Caki2 (cell line): Measurements from ENCODE around the gene RBFOX1. TPM values are rescaled to one million over a fixed set of nuclear protein-coding genes. Genes with fewer than 3 reads are reported as not detected.

Source experiments
- DNase-seq: peaks from one replicate; pipeline ENCODE4 v3.0.0-alpha.2; 2015; ENCODE audit warnings: low read depth
- in situ Hi-C: cut with HindIII; loops from 2 replicates; pipeline ENCODE4 v1.10.0; 2016; ENCODE audit warnings: low sequenced_read_pairs, low pct_unique_long_range_greater_than_20kb, mixed read lengths
- total RNA-seq: library from RNA; depleted of rRNA; stranded (reverse); fragments of >200 nt; shearing (Covaris generic); gene quantifications from 2 replicates; pipeline ENCODE4 v1.2.3, GENCODE V29; 2014; ENCODE audit warnings: low replicate concordance

RBFOX1 gene
- total RNA-seq, 1 experiment from 2014 or later = 0.24 TPM

- in situ Hi-C loops = no loop called here
- no peak for DNase-seq
Measured at GRCh38 chr16:7330709-7331108, 1.9 kb upstream of the RBFOX1 start.

- in situ Hi-C loops = no loop called here
- DNase-seq = no peak
Measured at GRCh38 chr16:7331997-7332396, 648 bp upstream of the RBFOX1 start.

- no peak for DNase-seq
- in situ Hi-C loops = no loop called here
Measured at GRCh38 chr16:7333180-7333725, 608 bp downstream of the RBFOX1 start.

- DNase-seq = no peak
- in situ Hi-C loops = no loop called here
Measured at GRCh38 chr16:7334801-7335560, 2.3 kb downstream of the RBFOX1 start.

GRCh38 chr16:7335991-7336634, 3.5 kb downstream of the RBFOX1 start:
- in situ Hi-C loops = no loop called here
- no peak for DNase-seq

DNA sequence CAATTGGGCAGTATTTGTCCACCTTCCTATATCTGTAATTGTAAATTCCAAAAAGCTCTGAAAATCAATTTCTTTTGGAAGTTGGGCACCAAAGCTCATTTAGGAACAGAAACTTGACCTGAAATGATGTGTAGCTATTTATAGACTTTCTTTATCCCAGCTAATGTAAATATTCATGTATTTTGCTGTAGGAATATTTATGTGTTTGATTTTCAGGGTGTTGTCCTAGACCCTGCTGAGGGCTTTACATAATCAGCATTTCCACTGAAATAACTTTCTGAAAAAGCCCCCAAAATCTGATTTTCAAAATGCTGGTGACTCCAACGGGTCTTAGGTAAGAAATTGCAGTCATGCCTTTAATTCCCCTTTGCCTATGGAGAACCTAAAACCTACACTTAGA, 4.1 kb downstream of the RBFOX1 start:
- no peak for DNase-seq
- in situ Hi-C loops = no loop called here

GRCh38 chr16:7338826-7339225, 6.2 kb downstream of the RBFOX1 start:
- in situ Hi-C loops = no loop called here
- no peak for DNase-seq

GRCh38 chr16:7339700-7340099, 7.1 kb downstream of the RBFOX1 start:
- in situ Hi-C loops = no loop called here
- no peak for DNase-seq

GRCh38 chr16:7340938-7341337, 8.3 kb downstream of the RBFOX1 start:
- no peak for DNase-seq
- in situ Hi-C loops = no loop called here

DNA sequence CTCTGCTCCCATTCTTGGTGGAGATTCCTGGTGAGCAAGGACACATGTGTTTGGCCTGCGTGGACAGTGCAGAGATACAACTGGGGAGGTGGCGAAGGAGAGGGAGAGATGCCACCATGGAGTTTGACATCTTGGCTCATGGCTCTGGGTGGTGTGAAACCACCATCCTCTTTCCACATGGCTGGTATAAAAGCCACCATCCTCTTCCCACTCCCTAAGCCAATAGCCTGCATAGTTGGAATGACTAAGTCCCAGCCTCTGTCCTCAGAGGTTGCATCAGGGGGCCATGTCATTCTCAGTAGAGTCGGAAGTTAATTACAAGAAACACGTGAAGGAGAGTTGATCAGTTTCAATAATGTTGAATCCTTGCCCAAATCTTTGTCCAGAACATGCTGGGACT, 10.0 kb downstream of the RBFOX1 start:
- no peak for DNase-seq
- in situ Hi-C loops = no loop called here

DNA sequence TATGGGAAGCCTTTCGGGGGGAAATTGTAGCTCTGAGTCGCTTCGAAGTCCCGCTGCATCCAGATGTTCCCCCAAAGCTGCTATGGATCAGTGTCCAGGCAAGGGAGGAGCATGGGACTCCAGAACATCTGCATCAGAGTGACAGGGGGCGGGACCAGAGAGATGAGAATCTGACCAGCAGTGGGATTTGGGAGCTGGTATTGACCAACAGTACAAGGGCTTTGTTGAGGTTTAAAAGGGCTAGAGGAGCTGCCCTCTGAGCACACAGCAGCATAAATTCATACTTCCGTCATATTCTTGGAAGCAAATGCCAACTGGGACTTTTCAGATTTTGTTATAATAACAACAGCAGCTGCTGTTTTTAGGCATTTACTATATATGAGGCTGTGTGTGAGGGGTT, 10.6 kb downstream of the RBFOX1 start:
- in situ Hi-C loops = no loop called here
- no peak for DNase-seq

DNA sequence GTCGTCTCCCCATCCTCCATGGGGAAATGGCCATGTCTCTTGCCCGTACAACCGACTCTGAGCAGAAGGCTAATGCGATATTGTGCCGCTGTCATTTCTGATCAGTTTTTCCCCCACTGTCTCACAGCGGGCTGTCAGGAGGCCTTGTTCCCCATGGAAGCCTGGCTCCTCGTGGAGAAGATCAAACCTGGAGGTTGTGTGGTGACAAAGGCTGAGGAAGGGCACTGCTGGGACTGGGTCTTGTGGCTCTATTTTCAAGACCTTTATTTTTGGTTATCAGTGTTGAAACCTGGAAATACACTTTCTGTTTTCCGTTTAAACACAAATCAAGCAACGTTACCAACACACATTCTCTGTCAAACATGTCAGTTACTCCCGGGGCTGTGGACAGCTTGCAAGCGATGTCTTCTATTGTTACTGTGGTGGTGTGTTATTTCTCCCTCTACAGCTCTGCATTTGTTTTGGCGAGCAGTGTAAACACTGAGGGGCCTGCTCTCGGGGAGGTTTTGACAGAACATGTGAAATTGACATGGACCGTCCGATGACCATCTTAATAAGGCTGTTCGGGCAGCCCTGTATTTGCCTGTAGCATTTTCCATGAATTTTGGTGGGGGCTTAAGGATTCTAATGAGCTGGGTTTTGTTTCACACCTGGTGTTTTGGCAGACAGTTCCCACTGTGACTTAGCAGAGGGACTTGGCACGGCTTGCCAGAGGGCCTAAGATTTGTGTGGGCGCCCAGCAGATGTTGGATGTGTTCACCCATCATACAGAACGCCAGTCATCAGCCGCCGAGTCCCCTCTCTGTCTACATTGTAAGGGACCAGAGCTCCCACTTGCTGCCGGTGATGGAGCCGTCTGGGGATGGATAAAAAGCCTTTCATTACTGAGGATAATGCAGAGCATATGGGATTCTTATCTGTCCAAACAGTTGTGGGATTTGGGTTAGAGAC, 12.5 kb downstream of the RBFOX1 start:
- DNase-seq = no peak
- in situ Hi-C loops = no loop called here

DNA sequence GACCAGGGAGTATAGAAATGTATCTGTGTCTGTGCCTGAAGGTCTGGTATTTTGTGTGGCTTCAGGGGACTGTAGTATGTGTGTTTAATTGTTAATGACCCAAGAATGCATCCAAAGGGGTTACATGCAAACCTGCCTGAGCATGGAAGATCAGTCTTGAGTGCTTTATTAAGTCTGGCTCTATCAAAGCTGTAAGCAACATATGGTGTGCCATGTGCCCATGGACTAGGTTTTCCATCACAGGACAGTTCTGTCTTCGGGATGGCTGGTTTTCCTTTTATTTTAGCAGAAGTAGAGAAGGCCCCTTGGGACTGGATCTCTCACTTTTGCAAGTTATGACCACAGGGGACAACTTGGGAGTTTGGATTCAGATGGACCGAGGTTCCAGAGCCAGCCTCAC, 18.2 kb downstream of the RBFOX1 start:
- DNase-seq = no peak
- in situ Hi-C loops = no loop called here

- in situ Hi-C loops = no loop called here
- DNase-seq = no peak
Measured at GRCh38 chr16:7351610-7352510, 19.2 kb downstream of the RBFOX1 start.

- DNase-seq = no peak
- in situ Hi-C loops = no loop called here
Measured at GRCh38 chr16:7355758-7356157, 23.1 kb downstream of the RBFOX1 start.

DNA sequence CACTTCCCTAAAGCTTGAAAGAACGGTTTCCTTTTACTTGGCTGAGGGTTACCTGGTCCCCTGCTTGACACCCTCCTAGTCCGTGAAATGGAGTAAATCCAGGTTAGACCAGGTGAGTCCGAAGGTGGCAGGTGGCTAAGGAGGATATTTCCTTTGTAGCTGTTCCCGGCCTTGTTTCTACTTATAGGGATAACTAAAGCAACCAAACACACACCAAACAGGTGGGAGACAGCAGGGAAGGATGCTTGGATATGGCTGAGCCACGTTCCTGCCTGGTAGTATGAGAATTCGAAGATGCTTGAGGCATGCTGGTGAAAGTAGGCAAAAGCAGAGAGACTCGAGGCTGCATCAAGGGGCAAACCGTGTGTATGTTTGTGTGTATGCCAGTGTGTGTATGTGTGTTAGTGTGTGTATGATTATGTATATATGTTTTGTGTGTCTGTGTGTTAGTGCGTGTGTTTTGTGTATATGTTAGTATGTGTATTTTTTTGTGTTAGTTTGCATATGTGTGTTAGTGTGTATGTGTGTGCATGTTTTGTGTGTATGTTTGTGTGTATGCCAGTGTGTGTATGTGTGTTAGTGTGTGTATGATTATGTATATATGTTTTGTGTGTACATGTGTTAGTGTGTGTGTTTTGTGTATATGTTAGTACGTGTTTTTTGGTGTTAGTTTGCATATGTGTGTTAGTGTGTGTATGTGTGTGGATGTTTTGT, 28.9 kb downstream of the RBFOX1 start:
- DNase-seq = no peak
- in situ Hi-C loops = no loop called here

DNA sequence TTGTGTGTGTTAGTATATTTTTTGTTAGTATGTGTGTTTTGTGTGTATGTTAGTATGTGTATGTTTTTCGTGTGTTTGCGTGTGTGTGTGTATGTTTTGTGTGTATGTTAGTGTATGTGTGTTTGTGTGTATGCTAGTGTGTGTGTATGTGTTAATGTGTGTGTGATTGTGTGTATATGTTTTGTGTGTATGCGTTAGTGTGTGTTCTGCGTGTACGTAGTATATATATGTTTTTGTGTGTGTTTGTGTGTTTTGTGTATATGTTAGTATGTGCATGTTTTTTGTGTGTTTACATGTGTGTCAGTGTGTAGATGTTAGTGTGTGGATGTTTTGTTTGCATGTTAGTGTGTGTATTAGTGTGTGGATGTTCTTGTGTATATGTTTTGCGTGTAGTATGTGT, 29.6 kb downstream of the RBFOX1 start:
- in situ Hi-C loops = no loop called here
- no peak for DNase-seq
